Measurements from ENCODE around the gene DAD1. TPM values are rescaled to one million over a fixed set of nuclear protein-coding genes. Genes with fewer than 3 reads are reported as not detected.

DAD1 gene
- total RNA-seq, 1 donor, result 272 TPM

GRCh38 chr14:22549981-22550673, 38.9 kb downstream of the DAD1 start:
- Histone ChIP-seq H3K27me3 (ENCODE audit: insufficient read depth, low read length) (no peaks in the 10 kb centered on the region), H3K4me1 (ENCODE audit: insufficient read depth, low read length) (peaks cover 22% of the 10 kb centered on the region), H3K4me2 (ENCODE audit: insufficient read depth, low read length) (no peak overlapping the region), H4K20me1 (ENCODE audit: insufficient read depth, low read length) (no peaks in the 10 kb centered on the region), H3K4me3 (ENCODE audit: insufficient read depth, low read length) (no peak overlapping the region), H3K9me3 (ENCODE audit: low read depth, low read length) (no peaks in the 10 kb centered on the region), H2AFZ (ENCODE audit: low read length) (no peak overlapping the region), H3K27ac (ENCODE audit: low read depth, low read length) (no peak overlapping the region), H3K79me2 (ENCODE audit: insufficient read depth, low read length) (no peaks in the 10 kb centered on the region), H3K36me3 (ENCODE audit: insufficient read depth, low read length) (no peaks in the 10 kb centered on the region)
- no peak for DNase-seq (ENCODE audit: insufficient read length, low spot score, missing footprints)
- TF ChIP-seq CTCF (IDR thresholded peaks at IDR 0.05; ENCODE audit: extremely low read depth, low read depth, low read length), result no peak

GRCh38 chr14:22549324-22549962, 39.6 kb downstream of the DAD1 start:
- no peaks in the 10 kb centered on the region for H3K27me3 ChIP-seq (ENCODE audit: insufficient read depth, low read length)
- no peak overlapping the region for H2AFZ ChIP-seq (ENCODE audit: low read length)
- H3K36me3 ChIP-seq (ENCODE audit: insufficient read depth, low read length), result no peaks in the 10 kb centered on the region
- H3K79me2 ChIP-seq (ENCODE audit: insufficient read depth, low read length), result no peaks in the 10 kb centered on the region
- no peak overlapping the region for H3K4me2 ChIP-seq (ENCODE audit: insufficient read depth, low read length)
- H3K4me3 ChIP-seq (ENCODE audit: insufficient read depth, low read length), result no peak overlapping the region
- no peaks in the 10 kb centered on the region for H3K9me3 ChIP-seq (ENCODE audit: low read depth, low read length)
- no peaks in the 10 kb centered on the region for H4K20me1 ChIP-seq (ENCODE audit: insufficient read depth, low read length)
- H3K27ac ChIP-seq (ENCODE audit: low read depth, low read length), result no peak overlapping the region
- H3K4me1 ChIP-seq (ENCODE audit: insufficient read depth, low read length), result peaks cover 22% of the 10 kb centered on the region
- TF ChIP-seq CTCF (IDR thresholded peaks at IDR 0.05; ENCODE audit: extremely low read depth, low read depth, low read length), result no peak
- no peak for DNase-seq (ENCODE audit: insufficient read length, low spot score, missing footprints)

GRCh38 chr14:22547948-22548750, 40.9 kb downstream of the DAD1 start:
- Histone ChIP-seq H3K4me3 (ENCODE audit: insufficient read depth, low read length) (no peak overlapping the region), H4K20me1 (ENCODE audit: insufficient read depth, low read length) (no peaks in the 10 kb centered on the region), H3K36me3 (ENCODE audit: insufficient read depth, low read length) (no peaks in the 10 kb centered on the region), H3K79me2 (ENCODE audit: insufficient read depth, low read length) (no peaks in the 10 kb centered on the region), H3K9me3 (ENCODE audit: low read depth, low read length) (no peaks in the 10 kb centered on the region), H2AFZ (ENCODE audit: low read length) (no peak overlapping the region), H3K4me2 (ENCODE audit: insufficient read depth, low read length) (no peak overlapping the region), H3K27me3 (ENCODE audit: insufficient read depth, low read length) (no peaks in the 10 kb centered on the region), H3K27ac (ENCODE audit: low read depth, low read length) (no peak overlapping the region), H3K4me1 (ENCODE audit: insufficient read depth, low read length) (peaks cover 22% of the 10 kb centered on the region)
- no peak for TF ChIP-seq CTCF (IDR thresholded peaks at IDR 0.05; ENCODE audit: extremely low read depth, low read depth, low read length)
- DNase-seq (ENCODE audit: insufficient read length, low spot score, missing footprints), result no peak
